GM13976 (cell line): ENCODE results near the gene HGD.

Experiments
- DNase-seq: peaks from one replicate; pipeline ENCODE4 v3.0.0; 2012; ENCODE audit warnings: low spot score
- in situ Hi-C: fragments of 300-500 bp; cut with MboI; formaldehyde crosslinking; loops from one replicate; pipeline ENCODE4 v1.12.0; 2022; ENCODE audit warnings: low sequenced_read_pairs, mixed read lengths, inconsistent platforms; ENCODE audit not compliant: unreplicated experiment
- TF ChIP-seq, protein P1 (sequence below): IDR thresholded peaks from 2 replicates; pipeline ENCODE4 v1.5.1; 2012; ENCODE audit warnings: borderline replicate concordance, mild to moderate bottlenecking; ENCODE audit not compliant: insufficient read depth; ENCODE audit errors: extremely low read depth, missing control alignments, control extremely low read depth

HGD gene

DNA sequence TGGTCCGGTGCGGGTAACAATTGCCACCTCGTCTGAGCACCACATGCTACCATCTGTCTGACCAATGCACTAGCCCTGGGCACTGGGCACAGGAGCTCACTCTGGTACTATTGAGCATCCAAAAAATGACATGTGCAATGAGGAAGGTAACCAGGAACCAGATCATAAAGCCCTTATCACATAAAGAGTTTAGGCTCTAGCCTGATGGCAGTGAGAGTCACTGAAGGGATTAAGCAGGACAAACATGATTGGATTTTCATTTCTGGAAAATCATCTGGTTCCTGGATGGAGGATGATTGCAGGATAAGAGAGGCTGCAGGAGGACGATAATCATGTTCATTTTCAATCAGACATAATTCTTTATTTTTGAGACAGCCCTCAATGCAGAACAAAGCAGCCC, 73.5 kb downstream of the HGD start:
- TF ChIP-seq, protein P1, sequence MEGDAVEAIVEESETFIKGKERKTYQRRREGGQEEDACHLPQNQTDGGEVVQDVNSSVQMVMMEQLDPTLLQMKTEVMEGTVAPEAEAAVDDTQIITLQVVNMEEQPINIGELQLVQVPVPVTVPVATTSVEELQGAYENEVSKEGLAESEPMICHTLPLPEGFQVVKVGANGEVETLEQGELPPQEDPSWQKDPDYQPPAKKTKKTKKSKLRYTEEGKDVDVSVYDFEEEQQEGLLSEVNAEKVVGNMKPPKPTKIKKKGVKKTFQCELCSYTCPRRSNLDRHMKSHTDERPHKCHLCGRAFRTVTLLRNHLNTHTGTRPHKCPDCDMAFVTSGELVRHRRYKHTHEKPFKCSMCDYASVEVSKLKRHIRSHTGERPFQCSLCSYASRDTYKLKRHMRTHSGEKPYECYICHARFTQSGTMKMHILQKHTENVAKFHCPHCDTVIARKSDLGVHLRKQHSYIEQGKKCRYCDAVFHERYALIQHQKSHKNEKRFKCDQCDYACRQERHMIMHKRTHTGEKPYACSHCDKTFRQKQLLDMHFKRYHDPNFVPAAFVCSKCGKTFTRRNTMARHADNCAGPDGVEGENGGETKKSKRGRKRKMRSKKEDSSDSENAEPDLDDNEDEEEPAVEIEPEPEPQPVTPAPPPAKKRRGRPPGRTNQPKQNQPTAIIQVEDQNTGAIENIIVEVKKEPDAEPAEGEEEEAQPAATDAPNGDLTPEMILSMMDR = no peak
- no peak for DNase-seq
- in situ Hi-C loops = no loop called here

DNA sequence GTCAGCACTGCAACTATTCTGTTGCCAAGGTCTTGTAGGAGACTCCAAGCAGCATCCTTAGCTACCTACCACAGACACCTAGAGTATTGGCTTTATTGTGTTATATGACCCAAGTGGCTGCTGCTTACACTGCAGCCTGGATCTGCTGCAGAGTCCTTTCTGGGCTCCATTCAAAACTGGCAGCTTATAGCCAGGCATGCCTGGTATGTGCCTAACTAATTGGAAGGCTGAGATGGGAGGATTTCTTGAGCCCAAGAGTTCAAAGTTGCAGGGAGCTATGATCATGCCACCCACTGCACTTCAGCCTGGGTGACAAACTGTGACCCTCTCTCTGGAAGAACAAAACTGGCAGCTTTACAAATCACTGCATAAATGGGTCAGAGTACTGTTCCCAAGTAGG, 77.3 kb downstream of the HGD start:
- TF ChIP-seq, protein P1 = no peak
- in situ Hi-C loops = no loop called here
- DNase-seq = no peak

DNA sequence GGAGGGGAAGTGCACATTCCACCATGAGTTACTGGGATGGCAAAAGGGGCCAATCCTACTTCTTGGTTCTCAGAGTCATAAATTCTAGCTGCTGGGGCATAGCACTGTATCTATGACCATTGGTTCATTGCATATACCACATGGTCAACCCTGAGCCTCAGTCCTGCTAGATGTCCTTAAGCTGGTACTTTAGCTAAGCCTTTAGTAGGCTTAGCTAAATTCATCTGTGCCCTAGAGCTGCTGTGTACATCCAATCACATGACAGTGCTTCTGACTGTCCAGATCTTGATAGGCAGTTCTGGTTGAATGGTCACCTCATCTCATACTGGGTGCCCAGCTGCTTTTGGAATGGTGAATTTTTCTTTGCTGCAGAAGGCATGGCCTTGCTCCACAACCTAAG, 77.7 kb downstream of the HGD start:
- TF ChIP-seq, protein P1 = no peak
- in situ Hi-C loops = no loop called here
- no peak for DNase-seq

DNA sequence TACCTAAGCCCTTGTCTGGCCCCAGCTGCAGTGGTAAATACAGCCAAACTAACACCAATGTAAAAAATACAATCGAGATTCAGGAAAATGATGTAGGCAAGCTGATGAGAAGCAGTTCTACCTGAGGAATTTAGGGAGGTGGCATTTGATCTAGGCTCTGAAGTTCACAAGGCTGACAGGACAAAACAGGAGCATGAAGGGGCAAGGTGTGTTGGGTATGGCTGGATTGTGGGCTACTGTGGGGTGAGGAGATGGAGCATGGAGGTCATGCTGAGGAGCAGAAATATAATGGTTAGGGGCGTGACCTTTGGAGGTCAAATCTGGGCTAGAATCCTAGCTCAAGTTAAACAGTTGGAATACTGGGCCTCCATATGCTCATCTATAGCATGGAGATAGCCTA, 79.4 kb downstream of the HGD start:
- in situ Hi-C loops = no loop called here
- no peak for DNase-seq
- TF ChIP-seq, protein P1 = no peak

DNA sequence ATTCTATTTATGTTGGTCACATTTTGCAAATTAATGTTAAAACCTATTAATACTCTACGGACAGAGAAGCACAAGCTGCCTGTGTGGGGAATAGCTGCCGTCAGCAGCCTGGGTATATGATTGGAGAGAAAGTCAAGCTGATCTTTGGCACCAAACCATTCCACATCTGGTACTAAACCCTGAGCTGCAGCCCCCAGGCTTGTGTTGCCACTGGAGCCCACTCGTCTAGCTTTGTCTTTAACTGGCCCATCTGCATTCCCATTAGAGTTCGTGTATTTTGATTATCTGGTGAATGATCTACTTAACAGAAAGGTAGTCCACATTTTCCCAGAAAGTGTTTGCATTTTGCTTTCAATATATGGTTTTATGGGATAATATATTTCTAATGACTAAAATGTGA, 80.5 kb downstream of the HGD start:
- in situ Hi-C loops = no loop called here
- TF ChIP-seq, protein P1 = no peak
- DNase-seq = no peak

DNA sequence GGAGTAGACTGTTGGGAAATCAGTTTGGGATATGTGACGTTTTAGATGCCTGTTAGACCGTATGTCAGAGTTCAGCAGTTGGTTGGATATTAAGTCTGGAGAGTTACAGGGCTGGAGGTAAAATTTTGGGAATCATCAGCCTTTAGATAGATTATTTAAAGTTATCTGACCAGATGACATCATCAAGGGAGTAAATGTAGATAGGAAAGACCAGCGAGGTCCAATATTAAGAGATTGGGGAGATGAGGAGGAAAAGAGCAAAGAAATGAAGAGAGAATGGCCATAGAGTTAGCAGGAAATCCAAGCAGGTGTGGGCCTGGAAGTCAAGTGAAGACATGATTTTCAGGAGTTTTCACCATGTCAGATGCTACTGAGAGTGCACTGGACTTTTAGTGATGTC, 82.8 kb downstream of the HGD start:
- TF ChIP-seq, protein P1 = no peak
- in situ Hi-C loops = no loop called here
- DNase-seq = no peak

DNA sequence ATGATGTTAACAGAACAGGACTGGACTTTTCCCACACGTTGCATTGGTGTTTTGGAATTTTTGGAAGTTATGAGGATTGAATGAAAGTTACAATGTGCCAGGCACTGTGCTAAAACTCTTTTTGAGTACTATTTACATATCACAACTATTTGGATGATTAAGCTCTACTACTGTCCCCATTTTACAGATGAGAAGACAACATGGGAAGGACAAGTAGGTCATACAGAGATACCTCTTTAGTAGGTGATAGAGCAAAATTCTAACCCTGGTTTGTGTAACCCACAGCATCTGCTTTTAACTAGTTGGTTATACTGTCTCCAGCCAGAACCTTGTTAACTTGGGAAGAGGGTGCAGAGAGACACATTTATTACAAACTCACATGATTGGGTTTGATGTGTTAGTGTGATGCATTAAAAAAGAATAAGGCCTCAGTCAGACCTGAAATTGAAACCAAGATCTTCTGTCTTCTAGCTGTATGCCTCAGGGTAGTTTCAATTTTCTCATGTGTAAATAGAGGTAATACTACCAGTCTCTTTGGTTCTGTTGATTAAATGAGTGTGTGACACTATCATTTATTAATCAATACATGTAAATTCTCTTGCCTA, 84.5 kb downstream of the HGD start:
- TF ChIP-seq, protein P1 = no peak
- in situ Hi-C loops = no loop called here
- DNase-seq = peak; percentile 33
